Frontal cortex (tissue), 4 donors: Measurements from ENCODE around the gene DMD. TPM values are rescaled to one million over a fixed set of nuclear protein-coding genes. Genes with fewer than 3 reads are reported as not detected.

Source experiments
- DNase-seq, 2 donors: peaks; one replicate each; pipeline ENCODE4 v3.0.0; 2012; ENCODE audit warnings: low spot score in 2 of 2
- FAIRE-seq: peaks from 2 replicates; lab custom pipeline; 2012; peaks lifted over from hg19 to GRCh38; lab: Jason Lieb, UNC
- total RNA-seq: library from RNA; depleted of rRNA; stranded (reverse); fragments of >200 nt; gene quantifications from one replicate; pipeline ENCODE4 v1.2.3, GENCODE V29; 2014
- donor health status: control.
- donor health status: control.
- donor health status: control.

Gene DMD
- total RNA-seq, 1 donor from 2014 or later = 56.7 TPM

- no peak for FAIRE-seq
Observed at GRCh38 chrX:31154946-31155345, 2056.4 kb downstream of the DMD start.

GRCh38 chrX:31153475-31154047 is 2057.8 kb downstream of the DMD start:
- no peak for FAIRE-seq
- no peak for DNase-seq

More at GRCh38 chrX:31154946-31155345, 2056.4 kb downstream of the DMD start:
- no peak for DNase-seq

GRCh38 chrX:31147175-31147574 is 2064.2 kb downstream of the DMD start:
- no peak for DNase-seq
- FAIRE-seq = no peak

GRCh38 chrX:31139961-31140360 is 2071.4 kb downstream of the DMD start:
- FAIRE-seq (no peak), DNase-seq (no peak)

- FAIRE-seq = no peak
- no peak for DNase-seq
Observed at GRCh38 chrX:31138124-31138523, 2073.2 kb downstream of the DMD start.

- no peak for DNase-seq
- FAIRE-seq = no peak
Observed at GRCh38 chrX:31136144-31136611, 2075.2 kb downstream of the DMD start.

- no peak for DNase-seq
Observed at GRCh38 chrX:31132821-31133241, 2078.5 kb downstream of the DMD start.

GRCh38 chrX:31130457-31131220 is 2080.7 kb downstream of the DMD start:
- no peak for FAIRE-seq
- no peak for DNase-seq

More at GRCh38 chrX:31132821-31133241, 2078.5 kb downstream of the DMD start:
- no peak for FAIRE-seq

GRCh38 chrX:31128855-31129254 is 2082.5 kb downstream of the DMD start:
- no peak for DNase-seq
- no peak for FAIRE-seq

GRCh38 chrX:31127716-31128115 is 2083.6 kb downstream of the DMD start:
- FAIRE-seq = no peak

GRCh38 chrX:31126205-31126604 is 2085.1 kb downstream of the DMD start:
- FAIRE-seq = no peak
- no peak for DNase-seq

More at GRCh38 chrX:31127716-31128115, 2083.6 kb downstream of the DMD start:
- no peak for DNase-seq

GRCh38 chrX:31124536-31124935 is 2086.8 kb downstream of the DMD start:
- DNase-seq = no peak
- no peak for FAIRE-seq

GRCh38 chrX:31123335-31123734 is 2088.0 kb downstream of the DMD start:
- DNase-seq (no peak), FAIRE-seq (no peak)

GRCh38 chrX:31117266-31117665 is 2094.1 kb downstream of the DMD start:
- no peak for DNase-seq
- no peak for FAIRE-seq

- FAIRE-seq (no peak), DNase-seq (no peak)
Observed at GRCh38 chrX:31115398-31115797, 2096.0 kb downstream of the DMD start.

- no peak for FAIRE-seq
- DNase-seq = no peak
Observed at GRCh38 chrX:31114858-31115257, 2096.5 kb downstream of the DMD start.

- no peak for FAIRE-seq
- no peak for DNase-seq
Observed at GRCh38 chrX:31112226-31112999, 2098.9 kb downstream of the DMD start.

- FAIRE-seq = no peak
- no peak for DNase-seq
Observed at GRCh38 chrX:31110657-31111056, 2100.7 kb downstream of the DMD start.

GRCh38 chrX:31099536-31100090 is 2111.7 kb downstream of the DMD start:
- no peak for FAIRE-seq
- no peak for DNase-seq

- DNase-seq = no peak
- no peak for FAIRE-seq
Observed at GRCh38 chrX:31098079-31098478, 2113.3 kb downstream of the DMD start.
